Fibroblast of mammary gland (primary cell): ENCODE results near the gene SBDS.
"Not testable (repeated sequence)": the region's sequence is repeated elsewhere in the genome, so short reads cannot be mapped to it uniquely, and the experiment has no call there.

Experiments used
- DNase-seq: peaks from one replicate; pipeline ENCODE4 v3.0.0-alpha.2; 2010; ENCODE audit warnings: low read depth
- H3K4me3 ChIP-seq: 2 replicates; pipeline ENCODE4 v1.5.1; 2011; ENCODE audit warnings: low read depth, mild to moderate bottlenecking, low read length, moderate library complexity; ENCODE audit not compliant: control insufficient read depth
- CTCF ChIP-seq: conservative IDR thresholded peaks from 2 replicates; pipeline ENCODE4 v1.5.1; 2011; ENCODE audit warnings: low read depth, low read length, inconsistent platforms; ENCODE audit not compliant: control insufficient read depth, insufficient read depth

SBDS gene

GRCh38 chr7:67019562-67020390 lies 24.4 kb upstream of the SBDS start:
- no peak overlapping the region for H3K4me3 ChIP-seq
- no peak for TF ChIP-seq CTCF
- DNase-seq = peak; percentile 40

GRCh38 chr7:67018940-67019339 lies 23.6 kb upstream of the SBDS start:
- H3K4me3 ChIP-seq = no peak overlapping the region
- DNase-seq = no peak
- no peak for TF ChIP-seq CTCF

GRCh38 chr7:67017971-67018370 lies 22.6 kb upstream of the SBDS start:
- DNase-seq = not testable (repeated sequence)

GRCh38 chr7:67014076-67014622 lies 18.8 kb upstream of the SBDS start:
- DNase-seq = not testable (repeated sequence)

More at GRCh38 chr7:67017971-67018370, 22.6 kb upstream of the SBDS start:
- not testable (repeated sequence) for H3K4me3 ChIP-seq

GRCh38 chr7:67009677-67010076 lies 14.3 kb upstream of the SBDS start:
- peak; percentile 48 for DNase-seq
- H3K4me3 ChIP-seq = not testable (repeated sequence)

More at GRCh38 chr7:67014076-67014622, 18.8 kb upstream of the SBDS start:
- H3K4me3 ChIP-seq = not testable (repeated sequence)

GRCh38 chr7:67008260-67008659 lies 12.9 kb upstream of the SBDS start:
- no peak for TF ChIP-seq CTCF
- no peak for DNase-seq
- H3K4me3 ChIP-seq = no peak overlapping the region

GRCh38 chr7:67006965-67007364 lies 11.6 kb upstream of the SBDS start:
- no peak overlapping the region for H3K4me3 ChIP-seq
- TF ChIP-seq CTCF = no peak
- DNase-seq = no peak

- not testable (repeated sequence) for H3K4me3 ChIP-seq, DNase-seq
Measured at GRCh38 chr7:67004145-67004544, 8.8 kb upstream of the SBDS start.

GRCh38 chr7:67000601-67001258 lies 5.3 kb upstream of the SBDS start:
- DNase-seq = peak; percentile 34
- not testable (repeated sequence) for H3K4me3 ChIP-seq

- peak; percentile 96 for DNase-seq
- H3K4me3 ChIP-seq = peak within 1 kb of the TSS; percentile 87
Measured at GRCh38 chr7:66996444-66997191, 1.2 kb upstream of the SBDS start, which contains the start of gene TYW1. TSS of gene TYW1 (plus strand) at chr7:66996833. CDS start at chr7:66996979, 146 bp downstream.
